ENCODE results near the gene KCNA3. TPM values are rescaled to one million over a fixed set of nuclear protein-coding genes. Genes with fewer than 3 reads are reported as not detected.

The KCNA3 gene
- total RNA-seq: not detected in 2 replicates

GRCh38 chr1:110674337-110675059 is at the start of gene KCNA3:
TSS of gene KCNA3 (minus strand) at chr1:110674940. CDS start at chr1:110674809, 131 bp downstream.

Other genes with a start within 250 kb of the KCNA3 start
- gene PROK1, start 223.8 kb downstream of the KCNA3 start, total RNA-seq: not detected in 2 replicates
- gene KCNA10, start 155.8 kb downstream of the KCNA3 start, total RNA-seq: under 0.01 TPM in 1 of 2 replicates, not detected in the other
- under 0.01 TPM in 1 of 2 replicates, not detected in the other for gene KCNA2, start 68.6 kb downstream of the KCNA3 start, total RNA-seq
- gene CD53, start 198.2 kb upstream of the KCNA3 start, total RNA-seq: not detected in 2 replicates

All from dermis lymphatic vessel endothelial cell (primary cell).